Measurements from ENCODE around the gene ERBB4.

DNA sequence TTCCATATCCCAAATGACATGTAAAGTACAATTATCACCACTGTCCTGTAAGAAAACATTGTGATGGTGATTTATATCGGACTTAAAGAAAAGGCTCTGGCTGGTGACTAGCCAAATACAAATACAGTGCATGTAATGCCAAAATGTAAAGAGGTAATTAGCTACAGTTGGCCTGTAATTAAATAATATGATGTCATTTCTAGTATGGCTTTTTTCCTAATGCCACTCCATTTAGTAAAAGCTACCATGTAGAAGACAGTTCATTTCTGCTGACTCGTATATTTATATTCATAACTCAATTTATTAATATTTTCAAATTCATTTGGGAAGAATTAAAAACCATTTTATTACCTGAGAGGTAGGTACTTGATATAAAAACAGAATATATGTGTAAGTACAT is 815.7 kb downstream of the ERBB4 start:
- TF ChIP-seq, protein P1, sequence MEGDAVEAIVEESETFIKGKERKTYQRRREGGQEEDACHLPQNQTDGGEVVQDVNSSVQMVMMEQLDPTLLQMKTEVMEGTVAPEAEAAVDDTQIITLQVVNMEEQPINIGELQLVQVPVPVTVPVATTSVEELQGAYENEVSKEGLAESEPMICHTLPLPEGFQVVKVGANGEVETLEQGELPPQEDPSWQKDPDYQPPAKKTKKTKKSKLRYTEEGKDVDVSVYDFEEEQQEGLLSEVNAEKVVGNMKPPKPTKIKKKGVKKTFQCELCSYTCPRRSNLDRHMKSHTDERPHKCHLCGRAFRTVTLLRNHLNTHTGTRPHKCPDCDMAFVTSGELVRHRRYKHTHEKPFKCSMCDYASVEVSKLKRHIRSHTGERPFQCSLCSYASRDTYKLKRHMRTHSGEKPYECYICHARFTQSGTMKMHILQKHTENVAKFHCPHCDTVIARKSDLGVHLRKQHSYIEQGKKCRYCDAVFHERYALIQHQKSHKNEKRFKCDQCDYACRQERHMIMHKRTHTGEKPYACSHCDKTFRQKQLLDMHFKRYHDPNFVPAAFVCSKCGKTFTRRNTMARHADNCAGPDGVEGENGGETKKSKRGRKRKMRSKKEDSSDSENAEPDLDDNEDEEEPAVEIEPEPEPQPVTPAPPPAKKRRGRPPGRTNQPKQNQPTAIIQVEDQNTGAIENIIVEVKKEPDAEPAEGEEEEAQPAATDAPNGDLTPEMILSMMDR (conservative IDR thresholded peaks at IDR 0.05; ENCODE audit: low read length), result no peak
- no peak for TF ChIP-seq EZH2phosphoT487 (IDR thresholded peaks at IDR 0.05; ENCODE audit: borderline replicate concordance, low read depth, low read length)
